Measurements from ENCODE around the gene CCDC85C. TPM values are rescaled to one million over a fixed set of nuclear protein-coding genes. Genes with fewer than 3 reads are reported as not detected.
A peak's percentile ranks its signal among the peaks of the same experiment; 100 is the strongest.

CCDC85C gene
- total and polyA plus RNA-seq, 2 experiments from 2014 or later, result 4.5 to 24.9 TPM

GRCh38 chr14:99502989-99503421 is 101.0 kb downstream of the CCDC85C start:
- 0 out of 2 replicates have a peak, but pooled peaks cover 4% of the 10 kb centered on the region for H3F3A ChIP-seq (replicated peaks; ENCODE audit: low read depth)
- no peaks in the 10 kb centered on the region for H3K9me2 ChIP-seq (ENCODE audit: insufficient read depth)
- peak overlapping the region; percentile 85 for H3K27ac Mint-ChIP-seq
- H3K4me2 ChIP-seq, result peak overlapping the region; percentile 63
- peaks cover 2% of the 10 kb centered on the region for H3K27me3 Mint-ChIP-seq (ENCODE audit: insufficient read depth, low read depth, poor library complexity)
- no peaks in the 10 kb centered on the region for H3K9me3 Mint-ChIP-seq
- H3K36me3 ChIP-seq (ENCODE audit: insufficient read depth), result peaks cover 39% of the 10 kb centered on the region; the same call in 1 of the 2 replicates
- H3K79me2 ChIP-seq (replicated peaks; ENCODE audit: insufficient read depth), result no peaks in the 10 kb centered on the region
- TF ChIP-seq, protein P1, sequence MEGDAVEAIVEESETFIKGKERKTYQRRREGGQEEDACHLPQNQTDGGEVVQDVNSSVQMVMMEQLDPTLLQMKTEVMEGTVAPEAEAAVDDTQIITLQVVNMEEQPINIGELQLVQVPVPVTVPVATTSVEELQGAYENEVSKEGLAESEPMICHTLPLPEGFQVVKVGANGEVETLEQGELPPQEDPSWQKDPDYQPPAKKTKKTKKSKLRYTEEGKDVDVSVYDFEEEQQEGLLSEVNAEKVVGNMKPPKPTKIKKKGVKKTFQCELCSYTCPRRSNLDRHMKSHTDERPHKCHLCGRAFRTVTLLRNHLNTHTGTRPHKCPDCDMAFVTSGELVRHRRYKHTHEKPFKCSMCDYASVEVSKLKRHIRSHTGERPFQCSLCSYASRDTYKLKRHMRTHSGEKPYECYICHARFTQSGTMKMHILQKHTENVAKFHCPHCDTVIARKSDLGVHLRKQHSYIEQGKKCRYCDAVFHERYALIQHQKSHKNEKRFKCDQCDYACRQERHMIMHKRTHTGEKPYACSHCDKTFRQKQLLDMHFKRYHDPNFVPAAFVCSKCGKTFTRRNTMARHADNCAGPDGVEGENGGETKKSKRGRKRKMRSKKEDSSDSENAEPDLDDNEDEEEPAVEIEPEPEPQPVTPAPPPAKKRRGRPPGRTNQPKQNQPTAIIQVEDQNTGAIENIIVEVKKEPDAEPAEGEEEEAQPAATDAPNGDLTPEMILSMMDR (conservative IDR thresholded peaks at IDR 0.05; ENCODE audit: low read depth in 2 of 2), result peak; percentile 21 to 50; a peak in 1 of 4 replicates
- no peak for TF ChIP-seq STAT1 (IDR thresholded peaks at IDR 0.05; ENCODE audit: unreplicated experiment)
- TF ChIP-seq, protein P2, sequence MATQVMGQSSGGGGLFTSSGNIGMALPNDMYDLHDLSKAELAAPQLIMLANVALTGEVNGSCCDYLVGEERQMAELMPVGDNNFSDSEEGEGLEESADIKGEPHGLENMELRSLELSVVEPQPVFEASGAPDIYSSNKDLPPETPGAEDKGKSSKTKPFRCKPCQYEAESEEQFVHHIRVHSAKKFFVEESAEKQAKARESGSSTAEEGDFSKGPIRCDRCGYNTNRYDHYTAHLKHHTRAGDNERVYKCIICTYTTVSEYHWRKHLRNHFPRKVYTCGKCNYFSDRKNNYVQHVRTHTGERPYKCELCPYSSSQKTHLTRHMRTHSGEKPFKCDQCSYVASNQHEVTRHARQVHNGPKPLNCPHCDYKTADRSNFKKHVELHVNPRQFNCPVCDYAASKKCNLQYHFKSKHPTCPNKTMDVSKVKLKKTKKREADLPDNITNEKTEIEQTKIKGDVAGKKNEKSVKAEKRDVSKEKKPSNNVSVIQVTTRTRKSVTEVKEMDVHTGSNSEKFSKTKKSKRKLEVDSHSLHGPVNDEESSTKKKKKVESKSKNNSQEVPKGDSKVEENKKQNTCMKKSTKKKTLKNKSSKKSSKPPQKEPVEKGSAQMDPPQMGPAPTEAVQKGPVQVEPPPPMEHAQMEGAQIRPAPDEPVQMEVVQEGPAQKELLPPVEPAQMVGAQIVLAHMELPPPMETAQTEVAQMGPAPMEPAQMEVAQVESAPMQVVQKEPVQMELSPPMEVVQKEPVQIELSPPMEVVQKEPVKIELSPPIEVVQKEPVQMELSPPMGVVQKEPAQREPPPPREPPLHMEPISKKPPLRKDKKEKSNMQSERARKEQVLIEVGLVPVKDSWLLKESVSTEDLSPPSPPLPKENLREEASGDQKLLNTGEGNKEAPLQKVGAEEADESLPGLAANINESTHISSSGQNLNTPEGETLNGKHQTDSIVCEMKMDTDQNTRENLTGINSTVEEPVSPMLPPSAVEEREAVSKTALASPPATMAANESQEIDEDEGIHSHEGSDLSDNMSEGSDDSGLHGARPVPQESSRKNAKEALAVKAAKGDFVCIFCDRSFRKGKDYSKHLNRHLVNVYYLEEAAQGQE (IDR thresholded peaks at IDR 0.05; ENCODE audit: unreplicated experiment), result no peak
- TF ChIP-seq CREB1 (CRISPR knock-in tag; IDR thresholded peaks at IDR 0.05; ENCODE audit: low read depth), result no peak
- peak overlapping the region; percentile 47 for H3K4me3 Mint-ChIP-seq
- peaks cover 23% of the 10 kb centered on the region for H3K4me1 ChIP-seq (ENCODE audit: insufficient read depth)
- peak overlapping the region; percentile 24; the same call in 1 of the 2 replicates for H3K4me3 ChIP-seq
- peaks cover 10% of the 10 kb centered on the region for H3K4me1 Mint-ChIP-seq
- H3K27ac ChIP-seq (ENCODE audit: low read depth), result peak overlapping the region; percentile 67
- ATAC-seq, result peak; percentile 93
- peaks cover 8% of the 10 kb centered on the region; the same call in 1 of the 2 replicates for H4K20me1 ChIP-seq (replicated peaks; ENCODE audit: insufficient read depth)
- H3K36me3 Mint-ChIP-seq (ENCODE audit: low read depth), result peaks cover 66% of the 10 kb centered on the region
- no peak overlapping the region for H2AFZ ChIP-seq
- no peaks in the 10 kb centered on the region for H3K27me3 ChIP-seq (ENCODE audit: insufficient read depth)
- peak; percentile 77 for DNase-seq (ENCODE audit: low spot score)

DNA sequence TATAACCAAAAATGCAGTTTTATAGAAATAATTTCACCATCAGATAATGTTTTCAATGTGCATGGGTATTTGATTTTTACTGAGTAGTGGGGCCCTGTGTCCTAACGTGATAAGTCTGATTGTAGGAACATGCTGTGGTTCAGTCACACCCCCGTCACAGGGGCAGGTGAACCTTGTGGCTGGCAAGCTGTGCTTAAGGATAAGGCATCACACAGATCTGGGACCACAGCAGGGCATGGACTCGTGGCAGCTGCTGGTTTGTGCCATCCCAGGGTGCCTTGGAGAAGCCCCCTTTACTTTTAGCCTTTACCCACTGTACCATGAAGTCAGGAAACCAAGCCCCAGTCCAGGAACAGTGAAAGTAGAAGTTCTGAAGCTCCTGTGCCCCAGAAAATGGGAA is 106.1 kb downstream of the CCDC85C start:
- Histone ChIP-seq H3K4me1 (ENCODE audit: insufficient read depth) (peaks cover 11% of the 10 kb centered on the region; the same call in 1 of the 2 replicates), H3K9me2 (ENCODE audit: insufficient read depth) (no peaks in the 10 kb centered on the region), H3K36me3 (ENCODE audit: insufficient read depth) (peaks cover 53% of the 10 kb centered on the region), H3K4me2 (no peak overlapping the region), H3F3A (replicated peaks; ENCODE audit: low read depth) (0 out of 2 replicates have a peak, but pooled peaks cover 4% of the 10 kb centered on the region), H3K79me2 (replicated peaks; ENCODE audit: insufficient read depth) (peaks cover 23% of the 10 kb centered on the region), H3K4me3 (no peak overlapping the region), H4K20me1 (replicated peaks; ENCODE audit: insufficient read depth) (peaks cover 21% of the 10 kb centered on the region; the same call in 1 of the 2 replicates), H2AFZ (no peak overlapping the region), H3K27me3 (ENCODE audit: insufficient read depth) (no peaks in the 10 kb centered on the region), H3K27ac (ENCODE audit: low read depth) (no peak overlapping the region)
- H3K27ac Mint-ChIP-seq, result no peak overlapping the region
- H3K27me3 Mint-ChIP-seq (ENCODE audit: insufficient read depth, low read depth, poor library complexity), result peaks cover 2% of the 10 kb centered on the region
- no peak overlapping the region for H3K4me3 Mint-ChIP-seq
- no peaks in the 10 kb centered on the region for H3K9me3 Mint-ChIP-seq
- peaks cover 6% of the 10 kb centered on the region; the same call in 2 of the 3 replicates for H3K4me1 Mint-ChIP-seq
- no peak for DNase-seq (ENCODE audit: low spot score)
- no peak for ATAC-seq
- H3K36me3 Mint-ChIP-seq (ENCODE audit: low read depth), result peaks cover 54% of the 10 kb centered on the region
- TF ChIP-seq, protein P2 (IDR thresholded peaks at IDR 0.05; ENCODE audit: unreplicated experiment), result no peak
- TF ChIP-seq NANOG (IDR thresholded peaks at IDR 0.05; ENCODE audit: borderline replicate concordance), result no peak
